ENCODE results near the gene SIPA1L2.
"Not testable (repeated sequence)": the region's sequence is repeated elsewhere in the genome, so short reads cannot be mapped to it uniquely, and the experiment has no call there.

The SIPA1L2 gene

GRCh38 chr1:232612836-232613235 is 17.1 kb downstream of the SIPA1L2 start:
- not testable (repeated sequence) for DNase-seq

GRCh38 chr1:232611834-232612233 is 18.1 kb downstream of the SIPA1L2 start:
- DNase-seq: no peak

GRCh38 chr1:232610902-232611745 is 18.8 kb downstream of the SIPA1L2 start:
- DNase-seq: not testable (repeated sequence)

- no peak for DNase-seq
Measured at GRCh38 chr1:232610192-232610901, 19.6 kb downstream of the SIPA1L2 start.

GRCh38 chr1:232608427-232608826 is 21.5 kb downstream of the SIPA1L2 start:
- DNase-seq: no peak

DNA sequence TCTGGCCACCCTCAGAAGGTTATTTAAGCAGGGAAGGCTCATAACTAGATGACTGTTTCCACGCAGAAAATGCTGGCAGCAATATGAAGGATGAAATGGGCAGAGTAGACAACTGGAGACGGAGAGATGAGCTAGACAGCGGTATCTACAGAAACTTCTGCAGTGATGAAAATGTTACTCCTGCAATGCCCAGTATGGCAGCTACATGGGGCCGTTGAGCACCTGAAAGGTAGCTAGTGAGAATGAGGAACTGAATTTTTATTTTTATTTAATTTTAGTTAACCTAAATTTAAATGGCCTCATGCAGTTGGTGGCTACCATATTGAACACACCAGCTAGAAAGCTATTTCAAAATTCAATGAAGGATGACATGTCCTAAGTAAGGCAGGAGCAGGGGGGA is 27.3 kb downstream of the SIPA1L2 start:
- no peak for DNase-seq

DNA sequence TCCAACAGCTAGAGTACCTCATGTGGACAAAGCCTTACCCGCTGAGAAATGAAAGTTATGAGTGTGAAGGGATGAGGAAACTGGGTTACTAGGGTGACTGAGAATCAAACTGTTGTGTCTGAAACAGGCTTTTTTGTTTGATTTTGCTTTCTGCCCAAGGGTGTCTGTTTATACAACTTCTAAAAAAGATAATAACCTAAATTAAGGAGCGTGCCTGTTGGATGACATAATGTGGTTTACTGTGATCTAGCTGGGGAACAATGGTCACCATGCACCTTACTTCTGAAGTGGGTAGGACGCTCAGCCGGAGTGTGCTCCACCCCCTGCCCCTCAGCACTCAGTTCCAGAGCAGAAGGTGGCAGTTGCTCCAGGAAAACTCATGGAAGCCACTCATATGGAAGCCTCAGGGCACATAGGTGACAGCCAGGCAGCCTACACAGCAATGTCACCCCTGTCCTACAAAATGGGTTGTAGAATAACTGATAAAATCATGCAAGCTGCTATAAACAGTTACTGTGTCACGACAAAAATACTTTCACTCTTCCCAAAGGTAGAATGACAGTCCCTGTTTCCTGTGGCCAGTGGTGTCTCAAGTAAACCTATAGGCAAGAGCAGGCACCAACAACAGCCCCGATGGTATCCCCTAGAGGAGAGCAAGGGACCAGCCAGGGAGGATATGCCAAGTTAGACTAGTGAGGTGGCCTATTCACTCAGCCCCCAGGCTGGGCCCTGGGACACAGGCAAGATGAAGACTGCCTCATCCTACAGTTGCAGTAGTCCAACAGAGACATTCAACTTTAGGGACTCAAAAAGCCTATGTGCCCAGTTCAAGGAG is 29.3 kb downstream of the SIPA1L2 start:
- DNase-seq: no peak

DNA sequence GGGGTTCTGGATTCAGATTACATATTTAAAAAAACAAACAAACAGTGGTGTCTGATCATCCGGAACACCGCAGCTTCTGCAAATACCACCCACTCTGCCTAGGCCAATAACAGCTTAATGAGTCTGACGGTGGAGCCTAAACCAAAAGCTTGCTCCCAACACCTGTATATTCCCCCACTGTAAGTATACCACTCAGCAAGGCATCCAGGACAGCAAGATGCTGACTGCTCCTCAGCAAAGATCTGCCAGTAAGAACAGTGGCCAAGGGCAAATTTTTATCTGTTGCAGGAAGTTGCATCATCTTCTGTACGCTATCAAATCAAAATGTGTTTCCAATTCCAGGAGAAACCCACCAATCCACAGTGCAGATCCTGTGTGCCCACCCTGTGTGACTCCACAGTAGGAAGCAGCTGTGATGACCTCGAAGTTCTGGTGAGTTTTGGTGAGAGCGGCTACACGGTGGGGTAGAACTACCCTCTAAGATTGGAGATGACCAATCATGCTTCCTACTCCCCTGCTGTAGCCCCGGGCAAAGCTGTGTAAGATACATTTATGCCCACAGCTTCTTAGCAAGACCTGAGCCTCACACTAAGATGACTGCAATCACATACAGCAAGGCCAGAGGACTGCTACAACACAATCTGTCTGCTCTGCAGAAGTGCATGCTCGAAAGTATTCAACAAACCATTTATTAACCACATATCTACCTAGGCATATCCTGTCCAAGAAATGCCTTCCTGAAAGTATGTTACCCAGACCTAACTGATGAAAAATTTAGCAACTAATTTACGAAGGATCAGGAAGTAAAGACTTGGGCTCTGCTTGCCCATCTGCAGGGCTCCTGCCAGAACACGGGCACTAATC is 30.5 kb downstream of the SIPA1L2 start:
- DNase-seq: no peak

DNA sequence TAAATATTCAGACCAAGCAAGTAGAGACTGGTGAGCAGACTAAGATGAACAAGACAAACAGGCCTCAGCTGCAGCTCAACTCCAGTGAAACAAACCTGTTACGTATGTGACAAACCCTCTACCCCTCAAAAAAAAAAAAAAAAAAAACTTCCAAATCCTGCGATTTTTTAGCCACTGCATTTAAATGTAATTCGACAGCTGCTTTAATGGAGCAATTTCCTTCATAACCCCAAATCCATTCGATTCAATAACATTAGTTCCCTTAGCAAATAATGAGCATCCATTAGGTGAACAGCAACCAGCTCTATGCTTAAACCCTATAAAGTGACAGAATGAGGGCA is 31.1 kb downstream of the SIPA1L2 start:
- DNase-seq: no peak

- no peak for DNase-seq
Measured at GRCh38 chr1:232598133-232598532, 31.8 kb downstream of the SIPA1L2 start.

- no peak for DNase-seq
Measured at GRCh38 chr1:232597721-232598120, 32.2 kb downstream of the SIPA1L2 start.

DNA sequence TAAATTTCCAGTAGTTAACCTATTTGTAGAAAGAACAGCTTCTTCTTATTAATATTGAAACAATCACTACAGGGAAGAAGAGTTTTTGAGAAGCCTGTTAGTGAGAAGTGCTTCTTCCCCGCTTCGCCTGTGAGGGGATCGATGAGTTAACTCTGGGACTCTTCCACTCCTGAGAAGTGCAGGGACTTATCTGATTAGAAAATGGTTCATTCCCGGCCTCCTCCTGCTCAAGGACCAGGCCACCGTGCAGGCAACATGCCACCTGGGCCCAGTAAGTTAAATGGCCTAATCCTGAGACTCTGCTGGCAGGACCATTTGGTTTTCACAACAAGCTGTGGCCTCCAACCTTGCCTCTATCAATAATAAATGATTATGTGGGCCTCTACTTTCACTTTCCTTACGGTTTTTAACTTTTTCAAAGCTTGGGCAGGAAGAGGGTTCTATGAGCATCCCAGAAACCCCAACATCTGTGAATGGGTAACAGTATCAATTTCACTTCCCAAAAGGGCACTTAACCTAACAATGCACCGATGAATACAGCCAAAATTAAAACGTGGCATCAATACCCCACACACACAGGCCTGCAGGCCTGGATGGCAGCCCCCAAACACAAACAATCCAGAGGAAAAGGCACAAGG is 33.1 kb downstream of the SIPA1L2 start:
- no peak for DNase-seq

GRCh38 chr1:232594768-232595698 is 34.9 kb downstream of the SIPA1L2 start:
- DNase-seq: no peak

DNA sequence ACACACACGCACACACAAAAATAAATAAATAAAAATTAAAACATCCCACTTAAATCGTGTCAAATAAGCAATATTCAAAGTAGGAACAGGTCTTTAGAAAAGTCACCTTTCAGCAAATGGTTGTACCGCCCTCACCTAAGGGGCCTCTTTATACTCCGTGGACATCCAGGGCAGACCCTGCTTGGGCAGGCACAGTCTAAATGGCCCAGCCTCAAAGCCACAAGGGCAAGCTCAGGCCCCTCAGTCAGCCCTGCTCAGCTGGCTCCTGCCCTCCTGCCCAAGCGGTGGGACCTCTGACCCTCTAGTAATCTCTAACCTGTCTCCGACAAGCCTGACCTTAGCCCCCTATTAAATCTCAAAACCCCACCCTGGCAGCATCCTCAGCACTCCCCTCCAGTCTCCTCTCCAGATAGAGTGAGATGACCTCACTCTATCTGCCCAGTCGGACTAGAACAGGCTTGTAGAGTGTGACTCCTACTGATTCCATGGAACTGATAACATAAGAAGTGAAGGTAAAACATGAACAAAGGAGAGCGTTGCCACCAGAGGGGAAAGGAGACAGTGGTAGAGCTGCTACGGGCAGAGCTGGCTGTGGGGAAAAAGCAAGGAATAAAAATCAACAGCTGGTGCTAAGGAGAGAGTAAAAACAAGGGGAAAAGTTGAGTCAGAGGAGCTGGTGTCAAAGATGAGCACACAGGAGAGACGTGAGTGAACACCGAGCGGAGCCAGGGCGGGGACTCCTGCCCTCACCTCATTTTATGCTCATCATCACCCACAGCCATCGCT is 36.0 kb downstream of the SIPA1L2 start:
- no peak for DNase-seq

DNA sequence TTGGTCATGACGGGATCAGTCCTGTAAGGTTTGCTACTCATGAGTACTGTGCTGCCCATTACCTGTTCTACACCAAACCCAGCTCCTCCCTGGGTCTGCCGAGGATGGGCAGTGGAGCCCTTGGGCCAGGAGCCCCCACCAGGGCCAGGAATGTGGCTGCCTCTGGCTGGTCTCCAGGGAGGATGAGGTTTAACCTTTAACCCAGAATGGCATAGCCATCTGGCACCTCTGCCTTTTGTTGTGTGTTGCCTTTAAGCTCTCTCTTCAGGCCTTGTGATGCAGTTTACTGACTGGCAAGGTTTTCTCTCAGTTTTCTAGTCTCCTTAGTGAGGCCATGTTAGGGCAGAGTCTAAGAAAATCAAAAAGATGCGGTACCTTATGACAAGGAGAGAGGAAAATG is 38.6 kb downstream of the SIPA1L2 start:
- no peak for DNase-seq

GRCh38 chr1:232590744-232591082 is 39.2 kb downstream of the SIPA1L2 start:
- no peak for DNase-seq

DNA sequence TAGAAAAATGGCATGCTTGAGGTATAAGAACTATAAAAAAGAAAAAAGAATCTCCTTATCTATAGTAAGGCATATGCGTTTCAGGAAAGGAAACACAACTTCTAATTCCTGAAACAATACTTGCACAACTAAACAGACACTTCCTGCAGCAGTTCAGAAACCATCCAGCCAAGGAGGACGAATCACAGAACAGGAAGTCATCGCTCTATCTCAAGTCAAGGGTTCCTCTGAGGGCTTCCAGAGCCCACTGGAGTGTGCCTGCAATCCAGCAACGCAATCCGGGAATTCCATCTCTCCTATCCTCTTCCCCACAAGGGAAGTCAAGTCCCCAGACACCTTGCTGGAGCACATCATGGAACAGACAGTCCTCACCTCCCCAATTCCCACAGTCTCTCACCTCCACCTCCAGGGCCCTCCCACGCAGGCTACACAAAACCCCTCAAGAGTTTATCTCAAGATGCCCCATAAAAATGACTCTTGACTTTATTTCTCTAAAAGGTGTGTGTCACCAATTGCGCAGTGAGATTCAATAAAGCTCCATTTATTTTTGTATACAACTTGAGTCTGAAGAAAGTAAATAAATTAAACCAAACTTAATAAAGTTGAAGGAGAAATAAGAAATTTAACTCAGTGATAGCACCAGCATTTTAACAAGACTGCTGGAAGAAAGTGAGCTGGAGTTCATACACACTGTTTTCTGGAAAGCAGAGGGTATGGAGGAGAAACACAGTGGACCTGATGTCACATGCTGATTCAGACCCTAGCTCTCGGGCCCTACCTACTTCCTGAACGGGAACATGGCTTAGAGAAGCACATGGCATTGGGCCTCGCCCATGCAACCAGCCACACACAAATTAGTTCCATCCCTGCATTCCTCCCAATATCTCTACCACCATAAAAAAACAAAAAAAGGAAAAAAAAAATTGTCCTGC is 39.9 kb downstream of the SIPA1L2 start:
- no peak for DNase-seq

GRCh38 chr1:232589111-232589811 is 40.7 kb downstream of the SIPA1L2 start:
- DNase-seq: no peak

Measured in NCI-H187 treated with DMSO at 0.1 percent for 48 hours (cell line).